Measurements from ENCODE around the gene STRBP. TPM values are rescaled to one million over a fixed set of nuclear protein-coding genes. Genes with fewer than 3 reads are reported as not detected.

STRBP gene
- total and polyA plus RNA-seq, 9 of the 15 experiments (the other 6 are each of a cell fraction or from before 2014, with no cell fraction given): 27.7 to 84.0 (median 70.2) TPM

DNA sequence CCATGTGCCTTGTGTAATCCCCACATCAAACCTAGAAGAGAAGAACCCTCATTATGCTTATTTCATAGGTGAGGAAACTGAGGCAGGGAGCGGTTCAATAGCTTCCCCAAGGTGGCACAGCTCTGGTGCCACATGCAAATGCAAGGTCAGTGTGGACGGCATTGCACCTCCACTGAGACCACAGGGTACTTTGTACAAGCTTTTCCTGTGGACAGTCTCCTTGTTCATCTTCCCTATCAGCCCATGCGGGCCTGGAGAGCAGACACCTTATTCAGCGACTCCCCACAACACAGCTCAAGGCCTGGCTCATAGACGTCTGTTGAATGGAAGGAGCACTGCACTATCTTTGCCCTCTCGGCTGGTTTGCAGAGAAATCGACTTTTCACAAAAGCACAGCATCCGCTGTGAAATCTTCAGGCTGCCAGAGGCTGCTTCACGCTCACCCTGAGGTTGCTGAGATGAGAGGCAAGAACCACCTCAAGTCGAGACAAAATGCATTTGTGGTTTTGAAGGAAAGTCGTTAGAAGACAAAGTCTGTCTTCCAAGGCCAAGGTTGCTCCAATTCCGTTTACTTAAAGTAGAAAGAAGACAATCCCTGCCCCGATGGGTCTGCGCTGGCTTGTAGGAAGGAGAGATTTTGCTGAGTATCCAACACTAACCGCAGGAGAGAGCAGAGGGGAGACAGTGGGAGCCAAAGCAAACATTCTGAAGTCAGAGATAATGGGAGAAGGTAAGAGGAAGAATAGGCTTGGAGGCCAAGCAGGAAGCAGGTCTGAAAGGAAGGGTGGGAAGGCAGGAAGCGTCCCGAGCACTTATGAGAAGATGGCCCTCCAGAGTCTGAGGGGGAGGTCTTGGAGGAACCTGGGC is 34.2 kb upstream of the STRBP start (continued):
- no peak for TF ChIP-seq ZNF707 (CRISPR knock-in tag; conservative IDR thresholded peaks at IDR 0.05)
- TF ChIP-seq TOE1 (IDR thresholded peaks at IDR 0.05; ENCODE audit: borderline replicate concordance): no peak
- TF ChIP-seq TOE1 (CRISPR knock-in tag; IDR thresholded peaks at IDR 0.05; ENCODE audit: borderline replicate concordance, low read depth): no peak
- peak; percentile 24; the same call in 1 of the 2 replicates for TF ChIP-seq OTX1 (CRISPR knock-in tag; IDR thresholded peaks at IDR 0.05)
- TF ChIP-seq SIRT6 (IDR thresholded peaks at IDR 0.05; ENCODE audit: low read depth, low read length): no peak
- TF ChIP-seq ZNF589 (CRISPR knock-in tag; IDR thresholded peaks at IDR 0.05; ENCODE audit: low read depth): no peak
- no peak for TF ChIP-seq SMAD3 (CRISPR knock-in tag; conservative IDR thresholded peaks at IDR 0.05)
- TF ChIP-seq RBM39 (optimal IDR thresholded peaks at IDR 0.05; ENCODE audit: low read depth, low read length): no peak
- TF ChIP-seq ZNF764 (CRISPR knock-in tag; IDR thresholded peaks at IDR 0.05; ENCODE audit: low read depth): no peak
- no peak for TF ChIP-seq NFE2L1 (tag; IDR thresholded peaks at IDR 0.05; ENCODE audit: borderline replicate concordance, low read depth)
- TF ChIP-seq, protein P1, sequence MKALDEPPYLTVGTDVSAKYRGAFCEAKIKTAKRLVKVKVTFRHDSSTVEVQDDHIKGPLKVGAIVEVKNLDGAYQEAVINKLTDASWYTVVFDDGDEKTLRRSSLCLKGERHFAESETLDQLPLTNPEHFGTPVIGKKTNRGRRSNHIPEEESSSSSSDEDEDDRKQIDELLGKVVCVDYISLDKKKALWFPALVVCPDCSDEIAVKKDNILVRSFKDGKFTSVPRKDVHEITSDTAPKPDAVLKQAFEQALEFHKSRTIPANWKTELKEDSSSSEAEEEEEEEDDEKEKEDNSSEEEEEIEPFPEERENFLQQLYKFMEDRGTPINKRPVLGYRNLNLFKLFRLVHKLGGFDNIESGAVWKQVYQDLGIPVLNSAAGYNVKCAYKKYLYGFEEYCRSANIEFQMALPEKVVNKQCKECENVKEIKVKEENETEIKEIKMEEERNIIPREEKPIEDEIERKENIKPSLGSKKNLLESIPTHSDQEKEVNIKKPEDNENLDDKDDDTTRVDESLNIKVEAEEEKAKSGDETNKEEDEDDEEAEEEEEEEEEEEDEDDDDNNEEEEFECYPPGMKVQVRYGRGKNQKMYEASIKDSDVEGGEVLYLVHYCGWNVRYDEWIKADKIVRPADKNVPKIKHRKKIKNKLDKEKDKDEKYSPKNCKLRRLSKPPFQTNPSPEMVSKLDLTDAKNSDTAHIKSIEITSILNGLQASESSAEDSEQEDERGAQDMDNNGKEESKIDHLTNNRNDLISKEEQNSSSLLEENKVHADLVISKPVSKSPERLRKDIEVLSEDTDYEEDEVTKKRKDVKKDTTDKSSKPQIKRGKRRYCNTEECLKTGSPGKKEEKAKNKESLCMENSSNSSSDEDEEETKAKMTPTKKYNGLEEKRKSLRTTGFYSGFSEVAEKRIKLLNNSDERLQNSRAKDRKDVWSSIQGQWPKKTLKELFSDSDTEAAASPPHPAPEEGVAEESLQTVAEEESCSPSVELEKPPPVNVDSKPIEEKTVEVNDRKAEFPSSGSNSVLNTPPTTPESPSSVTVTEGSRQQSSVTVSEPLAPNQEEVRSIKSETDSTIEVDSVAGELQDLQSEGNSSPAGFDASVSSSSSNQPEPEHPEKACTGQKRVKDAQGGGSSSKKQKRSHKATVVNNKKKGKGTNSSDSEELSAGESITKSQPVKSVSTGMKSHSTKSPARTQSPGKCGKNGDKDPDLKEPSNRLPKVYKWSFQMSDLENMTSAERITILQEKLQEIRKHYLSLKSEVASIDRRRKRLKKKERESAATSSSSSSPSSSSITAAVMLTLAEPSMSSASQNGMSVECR (CRISPR knock-in tag; IDR thresholded peaks at IDR 0.05): no peak
- no peak for TF ChIP-seq BRCA1 (IDR thresholded peaks at IDR 0.05)
- TF ChIP-seq BRCA1 (CRISPR knock-in tag; IDR thresholded peaks at IDR 0.05): no peak
- TF ChIP-seq CC2D1A (IDR thresholded peaks at IDR 0.05): no peak; the same call in none of the 2 replicates
- no peak for TF ChIP-seq ZNF444 (CRISPR knock-in tag; IDR thresholded peaks at IDR 0.05)
- no peak for TF ChIP-seq JUNB (CRISPR knock-in tag; conservative IDR thresholded peaks at IDR 0.05)
- no peak for TF ChIP-seq NR4A1 (CRISPR knock-in tag; IDR thresholded peaks at IDR 0.05)
- TF ChIP-seq NR4A1 (tag; IDR thresholded peaks at IDR 0.05): no peak

All from K562 (cell line).